Measurements from ENCODE around the gene GHRHR.

Gene GHRHR

GRCh38 chr7:30950197-30950596, 13.6 kb upstream of the GHRHR start:
- Histone ChIP-seq H2AFZ (ENCODE audit: low read length) (no peak overlapping the region), H3K9ac (ENCODE audit: low read depth, low read length, poor library complexity) (no peak overlapping the region), H3K27me3 (ENCODE audit: control insufficient read depth in 3 of 3, insufficient read depth in 3 of 3, low read depth in 1 of 3, low read length in 3 of 3) (peaks cover 0 to 1% (median 0%) of the 10 kb centered on the region in 3 experiments), H4K8ac (ENCODE audit: low read depth, low read length) (no peak overlapping the region), H2BK15ac (ENCODE audit: low read length) (no peak overlapping the region), H3K27ac (replicated peaks; ENCODE audit: low read length) (no peak overlapping the region), H3K18ac (ENCODE audit: low read length) (no peak overlapping the region), H2BK120ac (ENCODE audit: low read depth, low read length) (no peak overlapping the region), H3K4ac (ENCODE audit: low read length) (no peak overlapping the region), H4K91ac (ENCODE audit: low read depth, low read length, poor library complexity) (no peak overlapping the region), H3K4me1 (ENCODE audit: control insufficient read depth in 2 of 2, insufficient read depth in 1 of 2, low read depth in 1 of 2, low read length in 2 of 2) (no peaks in the 10 kb centered on the region), H3K14ac (ENCODE audit: low read length) (no peak overlapping the region), H2BK12ac (ENCODE audit: low read length) (no peak overlapping the region), H3K23ac (ENCODE audit: low read depth, low read length, poor library complexity) (no peak overlapping the region), H3K79me1 (ENCODE audit: low read depth, low read length) (no peaks in the 10 kb centered on the region), H3K4me3 (ENCODE audit: low read length in 2 of 2) (no peak overlapping the region), H3K9me3 (replicated peaks in 1 of 2; ENCODE audit: control insufficient read depth in 2 of 2, insufficient read depth in 1 of 2, low read depth in 1 of 2, low read length in 2 of 2) (peaks cover 0 to 2% of the 10 kb centered on the region in 2 donors), H2BK5ac (ENCODE audit: low read length) (no peak overlapping the region), H3K36me3 (replicated peaks in 1 of 2; ENCODE audit: control insufficient read depth in 2 of 2, insufficient read depth in 2 of 2, low read length in 2 of 2) (no peaks in the 10 kb centered on the region), H2AK5ac (ENCODE audit: low read depth, low read length) (no peak overlapping the region), H3K4me2 (ENCODE audit: insufficient read depth, low read length, poor library complexity, severe bottlenecking) (no peak overlapping the region)
- no peak for DNase-seq (ENCODE audit: low spot score)

GRCh38 chr7:30954914-30955313, 8.8 kb upstream of the GHRHR start:
- no CpG with 5 or more reads among the region's 4 CpGs for WGBS, 2 donors (ENCODE audit: extremely low coverage in 2 of 2, insufficient read length in 2 of 2, insufficient replicate concordance in 1 of 2)
- Histone ChIP-seq H4K91ac (ENCODE audit: low read depth, low read length, poor library complexity) (no peak overlapping the region), H3K79me1 (ENCODE audit: low read depth, low read length) (no peaks in the 10 kb centered on the region), H2BK5ac (ENCODE audit: low read length) (no peak overlapping the region), H3K23ac (ENCODE audit: low read depth, low read length, poor library complexity) (no peak overlapping the region), H3K4ac (ENCODE audit: low read length) (no peak overlapping the region), H3K4me1 (ENCODE audit: control insufficient read depth in 2 of 2, insufficient read depth in 1 of 2, low read depth in 1 of 2, low read length in 2 of 2) (no peaks in the 10 kb centered on the region), H2AFZ (ENCODE audit: low read length) (no peak overlapping the region), H3K18ac (ENCODE audit: low read length) (no peak overlapping the region), H2BK120ac (ENCODE audit: low read depth, low read length) (no peak overlapping the region), H3K9ac (ENCODE audit: low read depth, low read length, poor library complexity) (no peak overlapping the region), H3K9me3 (replicated peaks in 1 of 2; ENCODE audit: control insufficient read depth in 2 of 2, insufficient read depth in 1 of 2, low read depth in 1 of 2, low read length in 2 of 2) (peaks cover 0 to 4% of the 10 kb centered on the region in 2 donors), H3K14ac (ENCODE audit: low read length) (no peak overlapping the region), H4K8ac (ENCODE audit: low read depth, low read length) (no peak overlapping the region), H3K36me3 (replicated peaks in 1 of 2; ENCODE audit: control insufficient read depth in 2 of 2, insufficient read depth in 2 of 2, low read length in 2 of 2) (no peaks in the 10 kb centered on the region), H2AK5ac (ENCODE audit: low read depth, low read length) (no peak overlapping the region), H3K4me2 (ENCODE audit: insufficient read depth, low read length, poor library complexity, severe bottlenecking) (no peak overlapping the region), H2BK15ac (ENCODE audit: low read length) (no peak overlapping the region), H3K27ac (replicated peaks; ENCODE audit: low read length) (no peak overlapping the region), H2BK12ac (ENCODE audit: low read length) (no peak overlapping the region), H3K27me3 (ENCODE audit: control insufficient read depth in 3 of 3, insufficient read depth in 3 of 3, low read depth in 1 of 3, low read length in 3 of 3) (no peaks in the 10 kb centered on the region), H3K4me3 (ENCODE audit: low read length in 2 of 2) (no peak overlapping the region)
- no peak for DNase-seq (ENCODE audit: low spot score)

GRCh38 chr7:30956704-30957103, 7.0 kb upstream of the GHRHR start:
- Histone ChIP-seq H2BK5ac (ENCODE audit: low read length) (no peak overlapping the region), H3K18ac (ENCODE audit: low read length) (no peak overlapping the region), H2AK5ac (ENCODE audit: low read depth, low read length) (no peak overlapping the region), H4K8ac (ENCODE audit: low read depth, low read length) (no peak overlapping the region), H3K4ac (ENCODE audit: low read length) (no peak overlapping the region), H3K14ac (ENCODE audit: low read length) (no peak overlapping the region), H3K4me2 (ENCODE audit: insufficient read depth, low read length, poor library complexity, severe bottlenecking) (no peak overlapping the region), H3K23ac (ENCODE audit: low read depth, low read length, poor library complexity) (no peak overlapping the region), H4K91ac (ENCODE audit: low read depth, low read length, poor library complexity) (no peak overlapping the region), H3K27ac (replicated peaks; ENCODE audit: low read length) (no peak overlapping the region), H2BK12ac (ENCODE audit: low read length) (no peak overlapping the region), H3K9me3 (replicated peaks in 1 of 2; ENCODE audit: control insufficient read depth in 2 of 2, insufficient read depth in 1 of 2, low read depth in 1 of 2, low read length in 2 of 2) (peaks cover 0 to 4% of the 10 kb centered on the region in 2 donors), H2AFZ (ENCODE audit: low read length) (no peak overlapping the region), H3K79me1 (ENCODE audit: low read depth, low read length) (no peaks in the 10 kb centered on the region), H3K9ac (ENCODE audit: low read depth, low read length, poor library complexity) (no peak overlapping the region), H3K36me3 (replicated peaks in 1 of 2; ENCODE audit: control insufficient read depth in 2 of 2, insufficient read depth in 2 of 2, low read length in 2 of 2) (no peaks in the 10 kb centered on the region), H3K4me1 (ENCODE audit: control insufficient read depth in 2 of 2, insufficient read depth in 1 of 2, low read depth in 1 of 2, low read length in 2 of 2) (no peaks in the 10 kb centered on the region), H3K4me3 (ENCODE audit: low read length in 2 of 2) (no peak overlapping the region), H2BK120ac (ENCODE audit: low read depth, low read length) (no peak overlapping the region), H2BK15ac (ENCODE audit: low read length) (no peak overlapping the region), H3K27me3 (ENCODE audit: control insufficient read depth in 3 of 3, insufficient read depth in 3 of 3, low read depth in 1 of 3, low read length in 3 of 3) (no peaks in the 10 kb centered on the region)
- no CpG with 5 or more reads among the region's 1 CpG for WGBS, 2 donors (ENCODE audit: extremely low coverage in 2 of 2, insufficient read length in 2 of 2, insufficient replicate concordance in 1 of 2)
- DNase-seq (ENCODE audit: low spot score) = no peak

GRCh38 chr7:30965372-30965771, 1.6 kb downstream of the GHRHR start:
- H4K91ac ChIP-seq (ENCODE audit: low read depth, low read length, poor library complexity) = no peak overlapping the region

More at GRCh38 chr7:30965372-30965771, 1.6 kb downstream of the GHRHR start:
- Histone ChIP-seq H3K4ac (ENCODE audit: low read length) (no peak overlapping the region), H4K8ac (ENCODE audit: low read depth, low read length) (no peak overlapping the region), H3K4me3 (ENCODE audit: low read length in 2 of 2) (no peak overlapping the region), H3K79me1 (ENCODE audit: low read depth, low read length) (no peaks in the 10 kb centered on the region), H2AK5ac (ENCODE audit: low read depth, low read length) (no peak overlapping the region), H2BK5ac (ENCODE audit: low read length) (no peak overlapping the region), H2BK12ac (ENCODE audit: low read length) (no peak overlapping the region), H3K27ac (replicated peaks; ENCODE audit: low read length) (no peak overlapping the region), H3K4me2 (ENCODE audit: insufficient read depth, low read length, poor library complexity, severe bottlenecking) (no peak overlapping the region), H3K23ac (ENCODE audit: low read depth, low read length, poor library complexity) (no peak overlapping the region), H2BK15ac (ENCODE audit: low read length) (no peak overlapping the region), H3K27me3 (ENCODE audit: control insufficient read depth in 3 of 3, insufficient read depth in 3 of 3, low read depth in 1 of 3, low read length in 3 of 3) (no peaks in the 10 kb centered on the region), H3K9me3 (replicated peaks in 1 of 2; ENCODE audit: control insufficient read depth in 2 of 2, insufficient read depth in 1 of 2, low read depth in 1 of 2, low read length in 2 of 2) (no peaks in the 10 kb centered on the region), H2AFZ (ENCODE audit: low read length) (no peak overlapping the region), H3K4me1 (ENCODE audit: control insufficient read depth in 2 of 2, insufficient read depth in 1 of 2, low read depth in 1 of 2, low read length in 2 of 2) (no peaks in the 10 kb centered on the region), H3K36me3 (replicated peaks in 1 of 2; ENCODE audit: control insufficient read depth in 2 of 2, insufficient read depth in 2 of 2, low read length in 2 of 2) (no peaks in the 10 kb centered on the region), H3K9ac (ENCODE audit: low read depth, low read length, poor library complexity) (peak overlapping the region; percentile 25), H3K14ac (ENCODE audit: low read length) (no peak overlapping the region), H2BK120ac (ENCODE audit: low read depth, low read length) (no peak overlapping the region), H3K18ac (ENCODE audit: low read length) (no peak overlapping the region)
- DNase-seq (ENCODE audit: low spot score) = no peak
- no CpG with 5 or more reads among the region's 4 CpGs for WGBS, 2 donors (ENCODE audit: extremely low coverage in 2 of 2, insufficient read length in 2 of 2, insufficient replicate concordance in 1 of 2)

All from neuronal stem cell (in vitro differentiated cells).